Epidermal melanocyte (primary cell): ENCODE measurements around the gene HS6ST3.

Source experiments
- DNase-seq: peaks from one replicate; pipeline ENCODE4 v3.0.0; 2011; ENCODE audit warnings: low spot score; ENCODE audit not compliant: insufficient read length

The HS6ST3 gene

DNA sequence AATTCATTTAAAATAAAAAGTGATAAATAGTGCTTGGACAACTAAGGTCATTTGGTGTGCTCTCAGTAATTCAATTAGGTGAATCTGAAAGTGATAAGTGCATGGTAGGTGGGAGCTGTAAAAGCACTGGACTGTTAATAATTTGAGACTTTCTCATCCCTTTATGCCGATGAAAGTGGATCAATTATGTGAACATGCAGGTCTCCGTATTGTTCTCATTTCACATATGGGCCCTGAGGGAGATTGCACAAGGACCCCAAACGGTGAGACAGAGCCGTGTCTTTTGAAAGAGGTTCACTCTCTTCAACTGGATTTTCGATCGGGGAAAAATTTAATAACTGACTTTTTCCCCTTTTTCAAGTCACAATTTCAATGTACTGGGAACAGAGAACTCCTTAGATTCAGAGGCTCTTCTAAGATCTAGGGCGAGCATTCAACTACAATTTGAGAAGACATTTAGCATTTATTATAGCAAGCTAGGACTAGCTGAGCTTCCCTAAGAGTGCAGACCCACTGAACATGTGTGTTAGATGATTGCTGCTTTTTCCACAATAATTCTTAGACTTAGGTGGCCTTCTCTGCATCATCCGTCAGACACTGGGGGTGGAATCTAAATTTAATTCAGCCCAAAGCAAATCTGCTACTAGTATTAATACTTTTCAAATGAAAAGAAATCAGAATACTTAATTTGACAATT, 556.8 kb downstream of the HS6ST3 start:
- DNase-seq, result no peak

DNA sequence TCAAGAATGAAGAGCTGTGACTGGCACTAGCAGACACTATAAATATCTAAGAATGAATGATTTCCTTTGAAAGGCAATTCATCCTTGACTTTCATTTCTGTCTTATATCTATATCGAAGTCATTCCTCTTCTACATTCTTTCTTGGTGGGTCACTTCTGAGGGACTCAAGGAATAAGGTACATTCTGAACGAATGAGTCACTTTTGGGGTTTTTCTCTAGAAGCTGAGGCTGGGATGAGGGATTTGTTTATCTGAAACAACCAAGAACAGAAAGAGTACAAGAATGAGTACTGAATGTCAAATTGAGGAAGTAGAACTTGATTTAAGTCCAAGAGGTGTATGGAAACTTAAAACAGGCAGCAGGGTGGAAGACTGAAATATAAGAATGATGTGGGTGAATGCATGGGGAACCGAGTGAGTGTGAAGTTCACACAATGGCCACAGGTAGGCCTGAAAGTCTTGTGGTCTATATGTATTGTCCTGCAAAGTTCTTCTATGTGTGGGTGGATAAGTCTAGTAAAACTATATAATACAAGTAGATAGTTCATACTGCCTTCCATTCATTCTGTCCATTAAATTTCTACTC, 560.5 kb downstream of the HS6ST3 start:
- no peak for DNase-seq

DNA sequence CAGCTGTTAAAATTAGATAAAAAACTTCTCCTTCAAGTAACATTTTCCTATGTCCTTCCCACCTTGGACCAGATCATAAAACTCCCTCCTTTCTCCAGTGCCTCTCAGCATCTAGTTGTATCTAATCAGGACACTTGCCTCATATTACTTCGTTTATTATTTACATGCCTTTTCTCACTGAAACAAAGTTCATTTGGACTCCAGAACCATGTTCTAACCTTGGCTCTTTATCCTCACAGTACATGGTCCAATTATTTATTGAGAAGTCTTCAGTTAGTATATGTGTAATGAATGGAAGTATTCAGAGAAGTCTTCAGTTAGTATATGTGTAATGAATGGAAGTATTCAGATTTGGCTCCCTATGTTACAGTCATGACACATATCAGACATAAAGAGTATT, 561.7 kb downstream of the HS6ST3 start:
- no peak for DNase-seq

DNA sequence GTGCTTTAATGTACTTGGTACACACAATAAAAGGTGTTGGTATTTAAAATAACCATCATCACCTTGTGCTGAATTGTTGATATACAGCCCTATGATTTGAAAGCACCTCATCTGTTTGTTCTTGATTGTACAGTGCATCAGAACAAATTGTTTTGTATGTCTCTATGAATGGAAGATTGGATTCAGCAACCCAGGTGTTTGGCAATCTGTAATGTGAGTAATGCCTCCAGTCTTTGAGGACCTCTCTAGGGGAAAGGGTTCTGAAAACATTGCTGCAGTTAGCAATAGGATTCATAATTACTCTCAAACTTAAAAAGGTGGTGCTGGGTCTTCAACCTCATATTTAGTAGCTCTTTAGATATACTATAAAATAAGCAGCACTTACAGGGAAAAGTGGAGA, 562.6 kb downstream of the HS6ST3 start:
- DNase-seq, result no peak

DNA sequence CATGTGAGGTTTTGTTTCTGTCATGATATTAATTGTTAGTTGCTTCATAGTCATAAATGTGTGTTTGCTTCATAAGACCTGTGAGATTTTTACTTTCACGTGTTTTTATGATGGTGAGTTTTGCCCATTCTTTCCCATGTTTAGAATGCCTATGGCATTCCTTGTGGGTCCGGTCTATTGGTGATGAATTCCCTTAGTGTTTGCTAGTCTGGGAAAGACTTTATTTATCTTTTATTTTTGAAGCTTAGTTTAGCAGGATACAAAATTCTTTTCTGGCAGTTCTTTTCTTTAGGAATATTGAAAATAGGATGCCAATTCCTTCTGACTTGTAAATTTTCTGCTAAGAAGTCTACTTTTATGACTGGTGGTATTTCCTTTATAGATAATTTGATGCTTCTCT, 571.7 kb downstream of the HS6ST3 start:
- no peak for DNase-seq

DNA sequence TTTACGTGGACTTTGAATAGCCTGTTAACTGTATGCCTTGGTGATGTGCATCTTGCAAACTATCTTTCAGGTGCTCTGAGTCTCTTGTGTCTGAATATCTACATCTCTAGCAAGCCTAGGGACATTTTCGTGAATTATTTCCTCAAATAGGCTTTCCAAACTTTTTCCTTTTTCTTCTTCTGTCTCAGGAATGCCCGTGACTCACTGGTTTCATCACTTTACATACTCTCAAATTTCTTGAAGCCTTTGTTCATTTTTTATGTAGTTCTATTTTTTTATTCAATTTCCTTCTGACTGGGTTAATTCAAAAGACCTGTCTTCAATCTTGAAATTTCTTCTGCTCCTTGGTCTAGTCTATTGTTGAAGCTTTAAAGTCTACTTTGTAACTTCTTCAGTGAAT, 572.1 kb downstream of the HS6ST3 start:
- DNase-seq, result no peak

DNA sequence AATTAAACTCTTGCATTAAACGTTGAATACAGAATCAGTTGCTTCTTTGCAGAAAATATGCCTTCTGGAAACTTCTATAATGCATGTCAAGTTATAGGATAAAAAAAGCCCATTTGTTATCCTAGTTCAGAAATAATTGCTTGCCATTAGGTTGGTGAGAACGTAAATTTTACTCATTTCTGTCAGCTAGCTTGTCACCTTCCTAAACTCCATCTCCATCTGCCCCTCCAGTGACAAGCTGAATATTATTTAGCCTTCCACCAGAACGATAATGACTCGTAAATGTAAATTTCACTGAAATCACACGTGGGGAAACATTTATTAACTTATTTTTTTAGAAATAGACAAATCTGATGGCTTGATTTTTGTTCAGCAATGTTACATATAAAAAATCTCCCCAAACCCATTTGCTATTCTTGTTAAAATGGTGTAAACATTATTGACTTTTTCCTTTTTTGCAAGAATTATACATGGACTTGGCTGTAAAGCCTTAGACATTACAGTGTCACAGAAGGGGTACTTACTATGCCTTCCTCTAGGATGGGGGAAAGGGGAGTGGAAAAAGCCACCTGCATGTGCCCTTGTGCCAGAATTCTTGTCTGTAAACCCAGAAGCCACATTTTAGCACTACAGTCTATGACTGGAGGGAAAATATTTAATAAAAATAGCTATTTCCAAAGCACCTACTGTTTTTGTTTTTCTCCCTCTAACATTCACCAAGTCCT, 577.5 kb downstream of the HS6ST3 start:
- no peak for DNase-seq

DNA sequence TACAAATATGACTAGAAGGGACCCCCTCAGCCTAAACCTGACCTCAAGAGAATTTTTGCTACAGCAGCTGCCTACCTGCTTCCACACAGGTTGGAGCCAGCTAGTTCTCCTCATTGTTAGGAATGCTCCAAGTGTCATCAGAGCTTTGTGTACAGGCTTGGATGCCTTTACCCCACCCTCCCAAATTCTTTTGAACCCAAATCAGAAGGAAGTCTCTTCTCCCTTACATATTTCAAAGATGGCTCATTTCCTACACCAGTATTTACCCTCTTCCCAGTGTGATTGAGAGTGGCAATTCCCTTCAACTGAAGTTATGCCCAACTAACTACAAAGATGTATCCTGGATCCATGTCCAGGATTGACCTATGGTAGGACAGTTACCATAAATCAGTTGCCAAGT, 581.2 kb downstream of the HS6ST3 start:
- no peak for DNase-seq

DNA sequence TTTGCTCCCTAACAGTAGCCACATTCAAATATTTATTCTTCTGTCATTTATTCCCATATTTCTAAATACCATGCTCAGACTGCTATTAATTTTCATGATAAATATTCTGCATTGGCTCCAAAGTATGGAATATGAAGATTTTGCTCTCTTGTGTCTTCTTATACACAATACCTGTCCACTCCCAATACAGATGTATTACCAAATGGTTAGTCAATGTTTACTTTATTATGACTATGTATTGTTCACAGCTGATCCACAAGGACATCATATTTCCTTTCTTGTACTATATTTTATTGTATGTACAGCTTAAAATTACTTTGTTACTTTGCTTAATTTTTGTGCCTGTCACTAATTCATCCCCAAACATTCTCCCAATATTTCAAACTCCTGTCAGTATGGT, 582.1 kb downstream of the HS6ST3 start:
- DNase-seq, result no peak

DNA sequence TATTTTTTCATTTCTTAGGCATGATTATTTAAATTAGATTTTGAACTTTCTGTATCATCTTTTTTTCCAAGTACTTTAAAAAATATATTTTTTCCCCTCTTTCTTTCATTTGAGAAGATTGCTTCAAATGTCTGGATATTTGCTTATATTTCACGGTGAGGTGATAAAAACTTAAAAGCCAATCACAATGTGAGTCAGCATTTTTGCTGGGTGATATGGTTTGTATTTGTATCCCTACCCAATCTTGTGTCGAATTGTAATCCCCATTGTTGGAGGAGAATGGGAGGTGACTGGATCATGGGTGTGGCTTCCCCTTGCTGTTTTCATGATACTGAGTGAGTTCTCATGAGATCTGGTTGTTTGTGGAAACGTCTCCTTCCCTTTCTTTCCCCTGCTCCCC, 583.9 kb downstream of the HS6ST3 start:
- no peak for DNase-seq

DNA sequence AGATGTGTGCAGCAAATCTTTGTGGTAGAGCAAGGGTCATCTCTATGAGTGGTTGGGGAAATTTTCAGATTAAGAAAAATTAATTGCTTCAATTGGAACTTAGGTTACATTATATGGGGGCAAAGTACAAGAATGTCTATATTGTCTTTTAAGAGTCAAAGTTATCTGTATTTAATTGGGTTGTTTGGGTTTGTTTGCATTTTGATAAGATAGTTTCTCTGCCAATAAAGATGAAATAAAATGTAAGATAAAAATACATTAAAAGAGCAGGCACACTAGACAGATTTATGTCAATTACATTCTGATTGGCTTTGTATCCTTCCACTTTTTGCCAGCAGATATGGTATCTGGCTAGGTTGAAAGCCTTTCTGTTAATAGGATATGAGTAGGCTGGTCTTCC, 587.1 kb downstream of the HS6ST3 start:
- DNase-seq, result no peak

DNA sequence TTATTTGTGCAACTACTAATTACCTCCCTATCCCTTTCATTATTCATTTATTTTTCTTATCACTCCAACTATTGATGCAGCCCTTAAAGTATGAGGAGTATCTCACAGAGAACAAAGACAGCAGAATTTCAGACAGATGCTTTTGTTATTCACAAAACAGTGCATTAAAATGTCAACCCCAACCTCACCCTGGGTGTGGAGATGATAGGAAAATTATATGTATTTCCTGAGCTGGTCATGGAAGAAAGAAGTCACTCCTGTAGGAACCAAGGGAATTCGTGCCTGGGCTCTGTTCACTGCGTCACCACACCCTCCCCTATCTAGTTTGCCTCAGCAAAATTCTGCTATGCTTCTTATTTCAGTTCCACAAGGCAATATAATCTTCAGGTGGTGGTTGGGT, 588.9 kb downstream of the HS6ST3 start:
- DNase-seq, result no peak

DNA sequence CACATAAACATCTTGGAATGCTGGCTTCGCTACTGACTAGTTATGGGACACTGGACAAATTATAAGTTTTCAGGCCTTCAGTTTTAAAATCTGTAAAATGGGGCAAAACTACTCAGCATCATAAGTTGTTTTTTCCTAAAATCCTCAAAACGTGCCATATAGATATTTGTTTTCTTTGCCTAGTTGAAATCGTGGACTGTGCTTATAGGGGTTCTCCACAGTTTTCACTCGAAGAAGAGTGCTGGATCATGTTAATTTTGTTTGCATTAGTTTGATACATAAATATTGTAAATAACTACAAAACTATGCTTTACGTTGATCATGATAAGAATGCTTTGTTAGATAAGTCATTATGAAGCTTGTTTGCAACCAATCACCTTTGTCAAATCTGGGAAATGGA, 591.0 kb downstream of the HS6ST3 start:
- DNase-seq, result no peak

DNA sequence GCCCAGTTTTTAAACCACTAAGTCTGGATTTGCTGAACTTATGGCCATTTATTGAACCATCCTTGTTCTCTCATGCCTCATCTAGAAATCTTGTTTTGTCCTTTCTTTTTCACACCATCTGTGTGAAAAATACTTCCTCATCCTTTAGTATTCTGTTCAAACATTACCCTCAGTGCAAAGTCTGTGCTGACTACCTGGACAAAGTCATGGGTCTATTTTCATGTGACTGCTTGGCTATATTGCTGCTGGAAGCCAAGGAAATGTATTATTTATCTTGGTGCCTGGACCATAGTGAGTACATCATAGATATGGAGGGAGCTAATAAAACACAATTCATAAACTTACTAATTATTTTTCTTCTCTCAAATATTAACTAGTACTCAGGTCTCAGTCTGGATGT, 591.9 kb downstream of the HS6ST3 start:
- no peak for DNase-seq

DNA sequence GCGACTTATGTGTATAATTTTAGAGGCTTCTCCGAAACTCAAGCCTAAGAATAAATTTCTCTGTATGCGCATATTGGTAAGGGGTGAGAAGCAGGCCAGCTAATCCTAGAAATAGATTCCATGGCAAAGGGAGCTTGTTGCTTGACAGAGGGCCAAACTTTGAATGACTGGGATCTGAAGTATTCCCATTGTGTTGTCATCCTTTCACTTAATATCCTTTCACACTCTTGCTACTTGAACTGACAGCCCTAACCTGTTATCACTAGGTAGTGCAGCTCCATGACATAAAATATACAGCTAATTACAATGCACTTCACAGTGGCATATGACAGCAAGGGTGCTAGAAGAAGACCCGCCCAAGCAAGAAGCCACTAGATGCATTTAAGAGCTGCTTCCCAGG, 594.6 kb downstream of the HS6ST3 start:
- no peak for DNase-seq

DNA sequence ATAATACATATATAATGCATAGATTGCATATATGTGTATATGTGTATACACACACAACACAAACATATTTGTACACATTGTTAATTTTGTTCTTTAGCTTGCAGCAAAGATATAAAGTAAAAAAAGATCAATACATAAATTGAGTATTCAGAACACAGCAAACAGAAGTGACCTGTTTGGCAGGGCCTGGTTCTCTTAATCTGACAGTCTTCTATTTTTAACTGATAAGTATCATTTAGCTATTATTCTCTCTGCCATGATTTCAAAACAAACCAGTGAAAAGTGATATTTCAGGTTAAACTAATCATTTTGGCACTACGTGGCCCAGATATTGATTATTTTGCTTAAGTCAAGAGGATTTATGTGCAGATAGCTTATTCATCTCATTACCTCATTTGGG, 595.0 kb downstream of the HS6ST3 start:
- DNase-seq, result no peak

DNA sequence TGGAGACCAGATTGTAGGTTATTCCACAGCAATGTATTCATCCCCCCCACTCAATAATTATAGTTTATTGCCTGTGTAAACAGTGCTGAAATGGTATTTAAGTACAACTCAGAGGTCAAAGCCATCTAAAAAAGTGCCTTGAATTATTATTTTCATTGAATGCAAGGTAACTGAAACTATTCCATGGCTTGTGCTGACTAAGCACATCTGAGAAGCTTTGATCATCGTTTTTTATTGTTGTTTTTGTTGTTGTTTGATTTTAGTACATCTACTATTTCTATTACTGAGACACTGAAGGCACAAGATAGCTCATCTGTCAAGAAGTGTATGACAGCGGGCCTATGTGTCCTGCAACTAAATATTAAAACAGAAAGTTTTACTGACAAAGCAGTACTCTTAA, 596.4 kb downstream of the HS6ST3 start:
- no peak for DNase-seq

DNA sequence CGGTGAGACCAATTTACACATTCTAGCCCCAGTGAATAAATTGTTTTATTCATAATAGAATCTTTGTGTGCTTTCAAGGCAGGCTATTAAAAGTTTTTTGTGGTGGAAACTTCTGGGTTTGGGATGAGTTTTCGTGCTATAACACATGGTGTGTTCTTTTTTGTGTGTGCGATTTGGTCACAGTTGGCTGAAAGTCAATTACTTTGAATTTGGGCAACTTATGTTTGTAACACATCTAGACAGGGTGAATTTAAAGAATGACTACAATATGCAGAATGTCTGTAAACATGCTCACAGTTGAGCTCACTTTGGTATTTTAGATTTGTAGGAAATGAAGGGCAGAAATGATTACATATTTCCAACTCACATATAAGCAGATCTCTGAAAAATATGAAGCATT, 597.3 kb downstream of the HS6ST3 start:
- no peak for DNase-seq

DNA sequence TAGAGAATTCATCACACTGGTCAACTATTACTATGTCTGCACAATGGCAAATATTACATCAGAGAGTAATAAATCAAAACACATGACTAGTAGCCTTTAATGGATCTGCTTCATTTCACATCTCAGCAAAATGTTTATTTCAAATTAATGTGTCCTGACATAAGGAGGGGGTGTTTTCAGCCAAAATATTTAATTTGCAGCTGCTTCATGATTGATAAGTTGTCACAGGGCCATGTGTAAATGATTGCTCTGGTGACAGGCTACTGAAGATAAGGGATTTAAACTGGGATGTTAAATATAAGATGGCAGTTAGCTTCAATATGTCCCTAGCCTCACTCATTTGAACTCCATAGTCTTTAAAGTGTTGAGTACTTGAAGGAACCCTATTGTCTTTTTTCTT, 601.1 kb downstream of the HS6ST3 start:
- DNase-seq, result no peak

DNA sequence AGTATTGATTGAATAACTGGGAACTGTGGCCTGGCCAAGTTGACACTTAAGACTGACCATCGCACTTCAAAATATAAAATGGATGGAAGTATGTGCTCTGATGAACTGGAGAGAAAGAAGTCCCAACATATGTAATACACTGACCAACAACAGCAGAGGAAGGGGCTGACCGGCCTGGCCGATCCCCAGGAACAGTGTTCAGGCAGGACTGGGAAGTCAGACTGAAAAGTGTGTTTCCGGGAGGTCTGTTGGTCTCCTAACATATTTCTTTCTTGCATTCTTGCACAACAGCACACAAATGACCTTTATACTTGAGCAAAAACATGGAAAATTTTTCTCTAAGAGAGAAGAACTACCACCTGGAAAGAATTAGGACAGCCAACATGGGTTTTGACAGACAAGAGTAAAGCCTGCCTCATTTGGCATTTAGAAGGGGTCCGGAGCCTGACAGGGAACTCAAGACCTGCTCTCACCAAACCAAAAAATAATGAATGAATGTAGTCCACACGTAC, 606.5 kb downstream of the HS6ST3 start:
- no peak for DNase-seq

DNA sequence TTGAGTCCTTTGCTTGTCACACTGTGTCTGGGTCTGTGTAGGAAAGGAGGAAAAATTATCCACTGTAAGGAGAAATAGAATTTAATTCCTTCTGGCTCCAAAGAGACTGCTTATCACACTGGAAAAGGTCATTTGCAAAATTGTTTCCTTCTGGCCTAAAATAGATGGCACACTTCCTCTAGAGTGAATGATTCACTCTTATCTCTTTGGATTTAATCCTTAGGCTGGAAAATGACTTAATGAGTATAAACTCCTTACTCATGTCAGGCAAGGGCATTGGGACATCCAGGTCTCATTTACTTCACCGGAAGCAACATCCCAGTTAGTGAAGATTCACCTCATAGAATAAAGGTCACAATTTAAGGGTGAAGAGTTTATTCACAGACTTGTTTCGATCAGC, 610.8 kb downstream of the HS6ST3 start:
- DNase-seq, result no peak

DNA sequence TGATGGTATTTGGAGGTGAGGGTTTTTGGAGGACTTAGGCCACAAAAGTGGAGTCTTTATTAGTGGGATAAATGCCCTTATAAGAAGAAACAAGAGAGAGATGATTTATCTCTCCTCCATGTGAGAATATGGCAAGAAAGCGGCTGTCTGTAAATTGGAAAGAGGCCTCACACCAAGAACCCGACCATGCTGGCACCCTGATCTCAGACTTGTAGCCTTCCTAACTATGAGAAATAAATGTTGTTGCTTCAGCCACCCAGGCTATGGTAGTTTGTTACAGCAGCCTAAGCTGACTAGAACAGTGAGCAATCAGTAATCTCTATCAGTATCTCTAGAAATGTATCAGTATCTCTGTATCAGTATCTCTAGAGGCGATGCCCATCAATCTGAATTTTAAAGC, 617.2 kb downstream of the HS6ST3 start:
- no peak for DNase-seq
